ENCODE data around the gene MUC7. TPM values are rescaled to one million over a fixed set of nuclear protein-coding genes. Genes with fewer than 3 reads are reported as not detected.

The MUC7 gene
- total RNA-seq, 1 experiment from 2014 or later = not detected

GRCh38 chr4:70518269-70518668 is 46.3 kb downstream of the MUC7 start, which contains the start of gene AMTN:
TSS of gene AMTN (plus strand) at chr4:70518569. CDS start at chr4:70518778, 209 bp downstream.
- no peak for DNase-seq

GRCh38 chr4:70518716-70519115 is 46.7 kb downstream of the MUC7 start:
- DNase-seq = peak; percentile 41
- Histone ChIP-seq H3K4me3 (no peak overlapping the region), H3K36me3 (no peaks in the 10 kb centered on the region), H3K27me3 (no peaks in the 10 kb centered on the region), H3K9me3 (no peaks in the 10 kb centered on the region)

More at GRCh38 chr4:70518269-70518668, 46.3 kb downstream of the MUC7 start, which contains the start of gene AMTN:
- no peaks in the 10 kb centered on the region for H3K27me3 ChIP-seq
- H3K36me3 ChIP-seq = no peaks in the 10 kb centered on the region
- no peaks in the 10 kb centered on the region for H3K9me3 ChIP-seq
- H3K4me3 ChIP-seq = no peak within 1 kb of the TSS

- no peak for DNase-seq
- no peaks in the 10 kb centered on the region for H3K27me3 ChIP-seq
- H3K9me3 ChIP-seq = no peaks in the 10 kb centered on the region
- H3K4me3 ChIP-seq = no peak overlapping the region
- H3K36me3 ChIP-seq = no peaks in the 10 kb centered on the region
These were observed 50.6 kb downstream of the MUC7 start for GRCh38 chr4:70522626-70523025.

- Histone ChIP-seq H3K9me3 (no peaks in the 10 kb centered on the region), H3K27me3 (no peaks in the 10 kb centered on the region), H3K4me3 (no peak overlapping the region), H3K36me3 (no peaks in the 10 kb centered on the region)
- no peak for DNase-seq
These were observed 59.0 kb downstream of the MUC7 start for GRCh38 chr4:70530997-70531396.

GRCh38 chr4:70531981-70532380 is 60.0 kb downstream of the MUC7 start:
- no peaks in the 10 kb centered on the region for H3K36me3 ChIP-seq
- H3K9me3 ChIP-seq = no peaks in the 10 kb centered on the region
- no peaks in the 10 kb centered on the region for H3K27me3 ChIP-seq
- H3K4me3 ChIP-seq = no peak overlapping the region
- DNase-seq = no peak

Other genes with a start within 250 kb of the MUC7 start
- not detected in 2 replicates for gene FDCSP, start 246.1 kb upstream of the MUC7 start, total RNA-seq (2014; rRNA removed; shearing (Covaris generic); ENCODE audit: low replicate concordance)
- not detected in 2 replicates for gene CSN3, start 229.6 kb upstream of the MUC7 start, total RNA-seq (2014; rRNA removed; shearing (Covaris generic); ENCODE audit: low replicate concordance)
- not detected in 2 replicates for gene CABS1, start 137.2 kb upstream of the MUC7 start, total RNA-seq (2014; rRNA removed; shearing (Covaris generic); ENCODE audit: low replicate concordance)
- gene SMR3A, start 111.4 kb upstream of the MUC7 start, total RNA-seq (2014; rRNA removed; shearing (Covaris generic); ENCODE audit: low replicate concordance) = not detected in 2 replicates
- not detected in 2 replicates for gene SMR3B, start 89.1 kb upstream of the MUC7 start, total RNA-seq (2014; rRNA removed; shearing (Covaris generic); ENCODE audit: low replicate concordance)
- not detected in 2 replicates for gene OPRPN, start 74.3 kb upstream of the MUC7 start, total RNA-seq (2014; rRNA removed; shearing (Covaris generic); ENCODE audit: low replicate concordance)
- gene AMTN, start 46.4 kb downstream of the MUC7 start, total RNA-seq (2014; rRNA removed; shearing (Covaris generic); ENCODE audit: low replicate concordance) = 2.6 TPM in 1 of 2 replicates, not detected in the other
- gene AMBN, start 120.1 kb downstream of the MUC7 start, total RNA-seq (2014; rRNA removed; shearing (Covaris generic); ENCODE audit: low replicate concordance) = not detected in 2 replicates
- gene ENAM, start 156.5 kb downstream of the MUC7 start, total RNA-seq (2014; rRNA removed; shearing (Covaris generic); ENCODE audit: low replicate concordance) = not detected in 2 replicates
- gene JCHAIN, start 194.3 kb downstream of the MUC7 start, total RNA-seq (2014; rRNA removed; shearing (Covaris generic); ENCODE audit: low replicate concordance) = not detected in 2 replicates
- 3.0 and 6.4 TPM in 2 replicates for gene UTP3, start 216.3 kb downstream of the MUC7 start, total RNA-seq (2014; rRNA removed; shearing (Covaris generic); ENCODE audit: low replicate concordance)
- 7.8 and 38.6 TPM in 2 replicates for gene RUFY3, start 249.8 kb downstream of the MUC7 start, total RNA-seq (2014; rRNA removed; shearing (Covaris generic); ENCODE audit: low replicate concordance)